HUES64 (cell line): Measurements from ENCODE around the gene LARP1B.
"Not testable (repeated sequence)": the region's sequence is repeated elsewhere in the genome, so short reads cannot be mapped to it uniquely, and the experiment has no call there.

Experiments
- H3K27ac ChIP-seq: 2 replicates; pipeline ENCODE4 v1.7.0; 2013; ENCODE audit warnings: low read depth, low read length, inconsistent platforms
- H3K27me3 ChIP-seq: 2 replicates; pipeline ENCODE4 v1.6.1; 2013; ENCODE audit warnings: mild to moderate bottlenecking, low read length; ENCODE audit not compliant: insufficient read depth
- H3K36me3 ChIP-seq: 2 replicates; pipeline ENCODE4 v1.6.1; 2013; ENCODE audit warnings: mild to moderate bottlenecking, low read length; ENCODE audit not compliant: insufficient read depth
- H3K4me1 ChIP-seq: 2 replicates; pipeline ENCODE4 v1.6.1; 2013; ENCODE audit warnings: mild to moderate bottlenecking, low read length, moderate library complexity; ENCODE audit not compliant: insufficient read depth
- H3K4me3 ChIP-seq: 2 replicates; pipeline ENCODE4 v1.5.1; 2013; ENCODE audit warnings: mild to moderate bottlenecking, low read length, moderate library complexity
- H3K9ac ChIP-seq: 2 replicates; pipeline ENCODE4 v1.6.1; 2013; ENCODE audit warnings: mild to moderate bottlenecking, low read depth, low read length
- H3K9me3 ChIP-seq: 2 replicates; pipeline ENCODE4 v1.6.1; 2013; ENCODE audit warnings: low read depth, low read length; ENCODE audit not compliant: insufficient read depth
- WGBS: fragments of 150-250, 120-280 bp; methylation state at CpG from one replicate; pipeline ENCODE4 v1.1.7; 2013; ENCODE audit warnings: missing lambda C conversion rate; 5-methylcytosine and 5-hydroxymethylcytosine counted together

Gene LARP1B

GRCh38 chr4:128249787-128250668 lies 188.9 kb downstream of the LARP1B start:
- H3K27ac ChIP-seq: no peak overlapping the region
- no peak overlapping the region for H3K4me3 ChIP-seq
- 54% methylated on average over 2 of the region's 4 CpGs for WGBS
- no peaks in the 10 kb centered on the region for H3K4me1 ChIP-seq
- peaks cover 60% of the 10 kb centered on the region for H3K9me3 ChIP-seq
- H3K27me3 ChIP-seq: no peaks in the 10 kb centered on the region
- no peaks in the 10 kb centered on the region; the same call in 1 of the 2 replicates for H3K36me3 ChIP-seq
- no peak overlapping the region for H3K9ac ChIP-seq

GRCh38 chr4:128255906-128256305 lies 194.8 kb downstream of the LARP1B start:
- H3K36me3 ChIP-seq: no peaks in the 10 kb centered on the region
- no peaks in the 10 kb centered on the region for H3K27me3 ChIP-seq
- H3K27ac ChIP-seq: no peak overlapping the region
- H3K4me3 ChIP-seq: no peak overlapping the region
- WGBS: 88% methylated on average over 3 of the region's 3 CpGs
- H3K4me1 ChIP-seq: 0 out of 2 replicates have a peak, but pooled peaks cover 3% of the 10 kb centered on the region
- H3K9me3 ChIP-seq: peaks cover 10% of the 10 kb centered on the region
- H3K9ac ChIP-seq: no peak overlapping the region

- Histone ChIP-seq H3K27me3 (no peaks in the 10 kb centered on the region), H3K27ac (no peak overlapping the region), H3K9ac (no peak overlapping the region), H3K9me3 (peaks cover 4% of the 10 kb centered on the region), H3K4me1 (0 out of 2 replicates have a peak, but pooled peaks cover 3% of the 10 kb centered on the region), H3K36me3 (no peaks in the 10 kb centered on the region), H3K4me3 (no peak overlapping the region)
- 80% methylated on average over 1 of the region's 1 CpG for WGBS
Observed at GRCh38 chr4:128256539-128256938, 195.4 kb downstream of the LARP1B start.

GRCh38 chr4:128258166-128258565 lies 197.1 kb downstream of the LARP1B start:
- not testable (repeated sequence) for H3K4me1 ChIP-seq, H3K9ac ChIP-seq, H3K27ac ChIP-seq, H3K4me3 ChIP-seq, H3K36me3 ChIP-seq, H3K9me3 ChIP-seq, H3K27me3 ChIP-seq
- WGBS: 88% methylated on average over 4 of the region's 4 CpGs

- H3K4me1 ChIP-seq, H3K27me3 ChIP-seq, H3K36me3 ChIP-seq, H3K27ac ChIP-seq, H3K4me3 ChIP-seq, H3K9ac ChIP-seq: not testable (repeated sequence)
- 82% methylated on average over 5 of the region's 5 CpGs for WGBS
- H3K9me3 ChIP-seq: peaks cover 14% of the 10 kb centered on the region
Observed at GRCh38 chr4:128259889-128260288, 198.8 kb downstream of the LARP1B start.
